Astrocyte of the spinal cord (primary cell): ENCODE measurements around the gene BCKDHA.
A peak's percentile ranks its signal among the peaks of the same experiment; 100 is the strongest.

Experiments used
- DNase-seq: peaks from one replicate; pipeline ENCODE4 v3.0.0; 2011; ENCODE audit warnings: low read depth, low spot score
- H3K4me3 ChIP-seq: 2 replicates; pipeline ENCODE4 v1.5.1; 2011; ENCODE audit warnings: low read depth, mild to moderate bottlenecking, low read length, moderate library complexity
- in situ Hi-C: cut with HindIII; loops from 2 replicates; pipeline ENCODE4 v1.10.0; 2017; ENCODE audit warnings: low sequenced_read_pairs
- TF ChIP-seq, protein P1 (sequence below): IDR thresholded peaks from 2 replicates; pipeline ENCODE4 v1.5.1; 2012; ENCODE audit warnings: low read depth, mild to moderate bottlenecking, low read length, inconsistent platforms

The BCKDHA gene

DNA sequence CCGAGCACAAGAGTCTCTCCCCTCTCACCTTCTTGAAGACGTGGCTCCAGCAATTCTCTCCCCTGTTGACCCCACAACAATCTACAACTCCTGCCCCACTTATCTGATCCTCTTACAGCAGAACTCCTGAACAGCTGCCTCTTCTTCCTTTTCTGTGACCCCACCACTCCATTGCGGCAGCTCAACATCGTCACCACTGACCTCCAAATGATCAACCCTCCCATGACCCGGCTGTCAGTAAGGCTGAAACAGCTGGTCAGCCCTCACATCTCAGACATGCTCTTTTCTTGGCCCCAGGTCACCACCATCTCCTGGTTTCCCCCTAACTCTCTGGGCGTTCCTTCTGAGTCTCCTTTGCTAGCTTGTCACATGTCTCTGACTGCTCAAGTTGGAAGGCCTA lies 2.3 kb upstream of the BCKDHA start:
- H3K4me3 ChIP-seq = no peak overlapping the region
- in situ Hi-C loops = no loop called here
- TF ChIP-seq, protein P1, sequence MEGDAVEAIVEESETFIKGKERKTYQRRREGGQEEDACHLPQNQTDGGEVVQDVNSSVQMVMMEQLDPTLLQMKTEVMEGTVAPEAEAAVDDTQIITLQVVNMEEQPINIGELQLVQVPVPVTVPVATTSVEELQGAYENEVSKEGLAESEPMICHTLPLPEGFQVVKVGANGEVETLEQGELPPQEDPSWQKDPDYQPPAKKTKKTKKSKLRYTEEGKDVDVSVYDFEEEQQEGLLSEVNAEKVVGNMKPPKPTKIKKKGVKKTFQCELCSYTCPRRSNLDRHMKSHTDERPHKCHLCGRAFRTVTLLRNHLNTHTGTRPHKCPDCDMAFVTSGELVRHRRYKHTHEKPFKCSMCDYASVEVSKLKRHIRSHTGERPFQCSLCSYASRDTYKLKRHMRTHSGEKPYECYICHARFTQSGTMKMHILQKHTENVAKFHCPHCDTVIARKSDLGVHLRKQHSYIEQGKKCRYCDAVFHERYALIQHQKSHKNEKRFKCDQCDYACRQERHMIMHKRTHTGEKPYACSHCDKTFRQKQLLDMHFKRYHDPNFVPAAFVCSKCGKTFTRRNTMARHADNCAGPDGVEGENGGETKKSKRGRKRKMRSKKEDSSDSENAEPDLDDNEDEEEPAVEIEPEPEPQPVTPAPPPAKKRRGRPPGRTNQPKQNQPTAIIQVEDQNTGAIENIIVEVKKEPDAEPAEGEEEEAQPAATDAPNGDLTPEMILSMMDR = no peak
- DNase-seq = no peak

- H3K4me3 ChIP-seq = peak overlapping the region; percentile 82
- TF ChIP-seq, protein P1 = no peak
- in situ Hi-C loops = no loop called here
- no peak for DNase-seq
Measured at GRCh38 chr19:41398050-41398418, 416 bp downstream of the BCKDHA start.

GRCh38 chr19:41398598-41398997 lies 980 bp downstream of the BCKDHA start:
- peak overlapping the region; percentile 82 for H3K4me3 ChIP-seq
- TF ChIP-seq, protein P1 = no peak
- no peak for DNase-seq
- in situ Hi-C loops = no loop called here

- in situ Hi-C loops = no loop called here
- H3K4me3 ChIP-seq = no peak overlapping the region
- TF ChIP-seq, protein P1 = no peak
- no peak for DNase-seq
Measured at GRCh38 chr19:41399091-41399490, 1.5 kb downstream of the BCKDHA start.

DNA sequence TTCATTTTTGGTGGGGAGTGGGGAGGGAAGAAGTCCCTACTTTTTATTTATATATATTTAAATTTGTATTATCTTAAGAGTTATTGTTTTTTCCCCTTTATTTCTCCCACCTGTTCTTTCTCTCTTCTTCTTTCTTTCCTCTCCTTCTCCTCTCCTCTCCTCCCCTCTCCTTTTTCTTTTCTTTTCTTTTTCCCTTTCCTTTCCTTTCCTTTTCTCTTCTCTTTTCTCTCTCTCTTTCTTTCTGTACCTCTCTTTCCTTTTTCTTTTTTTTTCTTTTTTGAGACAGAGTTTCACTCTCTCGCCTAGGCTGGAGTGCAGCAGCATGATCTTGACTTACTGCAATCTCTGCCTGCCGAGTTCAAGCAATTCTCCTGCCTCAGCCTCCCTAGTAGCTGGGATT lies 1.9 kb downstream of the BCKDHA start:
- no peak overlapping the region for H3K4me3 ChIP-seq
- no peak for DNase-seq
- in situ Hi-C loops = no loop called here
- TF ChIP-seq, protein P1 = no peak

DNA sequence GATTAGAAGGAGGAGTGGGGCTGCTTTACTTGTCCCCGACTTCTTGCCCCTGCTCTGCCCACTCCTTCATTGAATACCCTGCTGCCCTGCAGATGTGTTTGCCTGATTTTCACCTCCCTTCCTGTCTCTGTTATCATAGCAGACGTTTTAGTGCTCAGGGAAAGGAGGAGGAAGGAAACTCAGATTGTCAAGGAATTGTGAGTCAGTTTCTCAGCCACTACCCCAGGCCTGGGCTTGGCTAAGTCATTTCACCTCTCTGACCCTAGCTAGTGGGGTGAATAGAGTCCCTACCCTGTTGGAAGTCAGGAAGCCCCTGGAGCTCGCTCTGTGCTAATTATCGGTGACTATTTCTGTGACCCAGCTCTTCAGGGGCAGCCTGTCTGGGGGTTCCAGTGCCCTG lies 3.9 kb downstream of the BCKDHA start:
- in situ Hi-C loops = no loop called here
- H3K4me3 ChIP-seq = no peak overlapping the region
- DNase-seq = no peak
- TF ChIP-seq, protein P1 = no peak

DNA sequence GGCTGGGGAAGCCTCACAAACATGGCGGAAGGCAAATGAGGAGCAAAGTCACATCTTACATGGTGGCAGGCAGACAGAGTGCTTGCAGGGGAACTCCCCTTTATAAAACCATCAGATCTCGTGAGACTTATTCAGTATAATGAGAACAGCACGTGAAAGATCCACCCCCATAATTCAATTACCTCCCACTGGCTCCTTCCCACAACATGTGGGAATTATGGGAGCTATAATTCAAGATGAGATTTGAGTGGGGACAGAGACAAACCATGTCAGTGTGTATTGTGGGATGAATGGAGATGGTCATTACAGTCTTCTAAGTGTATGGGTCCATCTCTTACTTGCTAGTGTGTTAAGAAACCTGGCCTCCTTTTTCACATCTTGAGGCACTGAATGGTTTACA lies 4.4 kb downstream of the BCKDHA start:
- TF ChIP-seq, protein P1 = no peak
- DNase-seq = no peak
- in situ Hi-C loops = no loop called here
- H3K4me3 ChIP-seq = no peak overlapping the region
